ENCODE results near the gene MS4A18.

- TF ChIP-seq CTCF (IDR thresholded peaks at IDR 0.05; ENCODE audit: low read depth, low read length, missing input control) (no peak), MAX (IDR thresholded peaks at IDR 0.05) (no peak), YY1 (IDR thresholded peaks at IDR 0.05) (no peak), RXRA (IDR thresholded peaks at IDR 0.05) (no peak), TAF1 (conservative IDR thresholded peaks at IDR 0.05) (no peak), REST (IDR thresholded peaks at IDR 0.05) (no peak), GABPA (IDR thresholded peaks at IDR 0.05 in 1 of 2, conservative IDR thresholded peaks at IDR 0.05 in 1 of 2) (no peak)
Measured at GRCh38 chr11:60764879-60765278, 40.4 kb downstream of the MS4A18 start.
